GM13977 (cell line): ENCODE data around the gene ASB3.

ENCODE experiments used
- DNase-seq: peaks from one replicate; pipeline ENCODE4 v3.0.0; 2012; ENCODE audit warnings: low spot score
- CTCF ChIP-seq: IDR thresholded peaks from 2 replicates; pipeline ENCODE4 v1.5.1; 2012; ENCODE audit warnings: mild to moderate bottlenecking, control low read depth; ENCODE audit not compliant: insufficient read depth; ENCODE audit errors: extremely low read depth, missing control alignments
- in situ Hi-C: fragments of 300-500 bp; cut with MboI; formaldehyde crosslinking; loops from one replicate; pipeline ENCODE4 v1.12.0; 2022; ENCODE audit warnings: low sequenced_read_pairs, low pct_unique_long_range_greater_than_20kb, mixed read lengths, inconsistent platforms; ENCODE audit not compliant: unreplicated experiment

The ASB3 gene

GRCh38 chr2:53633441-53633840, 153.3 kb downstream of the ASB3 start:
- no peak for TF ChIP-seq CTCF
- in situ Hi-C loops, result no loop called here
- DNase-seq, result no peak

DNA sequence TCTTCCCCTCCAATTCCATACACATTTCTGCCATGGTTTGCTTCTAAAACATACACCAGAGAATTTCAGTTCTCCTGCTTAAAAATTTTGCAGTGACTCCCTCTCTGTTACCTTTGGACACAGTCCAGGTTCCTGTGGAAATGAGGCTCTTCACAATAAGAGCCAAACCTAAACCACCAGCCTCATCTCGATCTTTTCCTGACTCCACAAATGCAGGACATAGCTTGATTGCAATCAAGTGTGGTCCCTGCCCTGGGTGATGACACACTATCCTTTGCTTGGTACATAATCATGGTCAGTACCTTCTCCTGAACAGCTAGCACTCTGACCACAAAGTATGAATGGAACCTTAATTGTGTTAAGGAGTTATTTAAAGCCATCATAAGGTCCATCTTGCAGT, 154.0 kb downstream of the ASB3 start:
- TF ChIP-seq CTCF, result no peak
- in situ Hi-C loops, result no loop called here
- no peak for DNase-seq

GRCh38 chr2:53632126-53632460, 154.7 kb downstream of the ASB3 start:
- DNase-seq, result no peak
- TF ChIP-seq CTCF, result no peak
- in situ Hi-C loops, result no loop called here

DNA sequence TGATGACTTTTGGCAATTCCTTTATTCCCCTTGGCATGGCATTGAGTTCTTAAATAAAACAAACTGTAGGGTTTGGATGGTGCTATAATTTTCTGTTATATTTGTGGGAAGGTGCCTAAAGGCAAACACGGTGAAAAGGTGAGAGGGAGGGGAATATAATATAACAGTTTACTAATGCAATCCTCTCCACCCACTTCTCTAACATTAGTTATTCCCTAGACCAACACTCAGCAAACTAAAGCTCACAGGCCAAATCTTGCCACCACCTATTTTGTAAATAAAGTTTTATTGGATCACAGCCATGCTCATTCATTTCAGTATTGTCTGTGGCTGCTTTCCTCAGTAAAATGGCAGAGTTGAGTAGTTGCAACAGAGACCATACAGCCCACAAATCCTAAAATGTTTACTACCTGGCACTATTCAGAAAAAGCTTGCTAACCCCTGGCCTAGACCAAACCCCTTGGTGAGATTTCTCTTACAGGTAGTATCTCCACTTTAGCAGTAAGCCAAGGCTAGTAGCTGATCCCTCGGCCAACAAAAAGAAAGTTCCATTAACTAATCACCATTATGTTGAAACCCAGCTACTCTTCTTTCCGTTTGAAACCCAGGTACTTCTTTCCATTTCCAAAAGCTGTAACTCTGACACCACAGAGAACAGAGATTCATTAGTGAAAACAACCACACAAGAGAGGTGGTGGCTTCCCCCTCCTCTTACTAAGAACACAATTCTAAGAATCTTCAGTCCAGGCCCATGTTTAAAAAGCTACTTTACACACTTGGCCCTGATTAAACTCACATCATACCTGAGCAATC, 155.2 kb downstream of the ASB3 start:
- DNase-seq, result no peak
- in situ Hi-C loops, result no loop called here
- no peak for TF ChIP-seq CTCF

- DNase-seq, result no peak
- in situ Hi-C loops, result no loop called here
- no peak for TF ChIP-seq CTCF
Observed at GRCh38 chr2:53630026-53630606, 156.6 kb downstream of the ASB3 start.

GRCh38 chr2:53629501-53629900, 157.3 kb downstream of the ASB3 start:
- in situ Hi-C loops, result no loop called here
- no peak for TF ChIP-seq CTCF
- no peak for DNase-seq
